ENCODE data around the gene NEXN. TPM values are rescaled to one million over a fixed set of nuclear protein-coding genes. Genes with fewer than 3 reads are reported as not detected.

The NEXN gene
- total and polyA plus RNA-seq, 2 experiments from 2014 or later, result 2.6 to 11.8 TPM

DNA sequence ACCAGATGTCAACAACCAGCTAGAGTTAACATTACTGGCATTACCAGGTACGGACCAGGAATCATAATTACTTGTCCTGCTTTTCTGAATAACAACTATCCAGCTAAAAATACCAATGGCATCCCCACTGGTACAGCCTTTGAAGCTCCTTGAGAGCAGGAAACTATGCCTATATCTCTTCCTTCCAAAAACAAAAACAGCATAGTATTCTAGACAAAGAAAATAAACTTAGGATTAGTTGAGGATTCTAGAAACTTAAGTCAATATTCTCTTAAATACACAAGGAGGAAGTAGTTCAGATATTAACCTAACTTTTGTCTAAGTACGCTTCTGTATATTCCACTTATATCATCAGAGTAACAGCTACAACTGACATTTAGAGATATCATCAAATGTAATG lies 87.5 kb downstream of the NEXN start:
- peaks cover 61% of the 10 kb centered on the region for H3K4me1 ChIP-seq (ENCODE audit: insufficient read depth)
- H3K27me3 ChIP-seq (ENCODE audit: insufficient read depth), result no peaks in the 10 kb centered on the region
- no peak overlapping the region; the same call in 2 of the 3 replicates for H3K4me3 Mint-ChIP-seq
- no peaks in the 10 kb centered on the region for H3K9me2 ChIP-seq (ENCODE audit: insufficient read depth)
- no peak overlapping the region; the same call in 1 of the 2 replicates for H3K27ac ChIP-seq (ENCODE audit: low read depth)
- H4K20me1 ChIP-seq (replicated peaks; ENCODE audit: insufficient read depth), result peaks cover 43% of the 10 kb centered on the region
- H3K27ac Mint-ChIP-seq, result no peak overlapping the region
- peaks cover 15% of the 10 kb centered on the region for H3K27me3 Mint-ChIP-seq (ENCODE audit: insufficient read depth, low read depth, poor library complexity)
- peaks cover 35% of the 10 kb centered on the region for H3K36me3 Mint-ChIP-seq (ENCODE audit: low read depth)
- DNase-seq (ENCODE audit: low spot score), result no peak
- peak overlapping the region; percentile 73 for H3K4me2 ChIP-seq
- no peak for TF ChIP-seq ZNF331 (CRISPR knock-in tag; IDR thresholded peaks at IDR 0.05; ENCODE audit: low read depth)
- TF ChIP-seq STAT1 (IDR thresholded peaks at IDR 0.05; ENCODE audit: unreplicated experiment), result no peak
- TF ChIP-seq ZNF114 (CRISPR knock-in tag; IDR thresholded peaks at IDR 0.05), result no peak
- TF ChIP-seq, protein P1, sequence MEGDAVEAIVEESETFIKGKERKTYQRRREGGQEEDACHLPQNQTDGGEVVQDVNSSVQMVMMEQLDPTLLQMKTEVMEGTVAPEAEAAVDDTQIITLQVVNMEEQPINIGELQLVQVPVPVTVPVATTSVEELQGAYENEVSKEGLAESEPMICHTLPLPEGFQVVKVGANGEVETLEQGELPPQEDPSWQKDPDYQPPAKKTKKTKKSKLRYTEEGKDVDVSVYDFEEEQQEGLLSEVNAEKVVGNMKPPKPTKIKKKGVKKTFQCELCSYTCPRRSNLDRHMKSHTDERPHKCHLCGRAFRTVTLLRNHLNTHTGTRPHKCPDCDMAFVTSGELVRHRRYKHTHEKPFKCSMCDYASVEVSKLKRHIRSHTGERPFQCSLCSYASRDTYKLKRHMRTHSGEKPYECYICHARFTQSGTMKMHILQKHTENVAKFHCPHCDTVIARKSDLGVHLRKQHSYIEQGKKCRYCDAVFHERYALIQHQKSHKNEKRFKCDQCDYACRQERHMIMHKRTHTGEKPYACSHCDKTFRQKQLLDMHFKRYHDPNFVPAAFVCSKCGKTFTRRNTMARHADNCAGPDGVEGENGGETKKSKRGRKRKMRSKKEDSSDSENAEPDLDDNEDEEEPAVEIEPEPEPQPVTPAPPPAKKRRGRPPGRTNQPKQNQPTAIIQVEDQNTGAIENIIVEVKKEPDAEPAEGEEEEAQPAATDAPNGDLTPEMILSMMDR (conservative IDR thresholded peaks at IDR 0.05; ENCODE audit: low read depth in 2 of 2), result no peak
- TF ChIP-seq EZH2 (IDR thresholded peaks at IDR 0.05; ENCODE audit: low read depth, unreplicated experiment), result no peak
- TF ChIP-seq POLR2AphosphoS5 (IDR thresholded peaks at IDR 0.05; ENCODE audit: low read depth), result no peak
- no peak for TF ChIP-seq CREB1 (CRISPR knock-in tag; IDR thresholded peaks at IDR 0.05; ENCODE audit: low read depth)
- TF ChIP-seq, protein P2, sequence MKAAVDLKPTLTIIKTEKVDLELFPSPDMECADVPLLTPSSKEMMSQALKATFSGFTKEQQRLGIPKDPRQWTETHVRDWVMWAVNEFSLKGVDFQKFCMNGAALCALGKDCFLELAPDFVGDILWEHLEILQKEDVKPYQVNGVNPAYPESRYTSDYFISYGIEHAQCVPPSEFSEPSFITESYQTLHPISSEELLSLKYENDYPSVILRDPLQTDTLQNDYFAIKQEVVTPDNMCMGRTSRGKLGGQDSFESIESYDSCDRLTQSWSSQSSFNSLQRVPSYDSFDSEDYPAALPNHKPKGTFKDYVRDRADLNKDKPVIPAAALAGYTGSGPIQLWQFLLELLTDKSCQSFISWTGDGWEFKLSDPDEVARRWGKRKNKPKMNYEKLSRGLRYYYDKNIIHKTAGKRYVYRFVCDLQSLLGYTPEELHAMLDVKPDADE (IDR thresholded peaks at IDR 0.05), result no peak
- TF ChIP-seq NANOG (IDR thresholded peaks at IDR 0.05; ENCODE audit: borderline replicate concordance), result no peak
- TF ChIP-seq, protein P3, sequence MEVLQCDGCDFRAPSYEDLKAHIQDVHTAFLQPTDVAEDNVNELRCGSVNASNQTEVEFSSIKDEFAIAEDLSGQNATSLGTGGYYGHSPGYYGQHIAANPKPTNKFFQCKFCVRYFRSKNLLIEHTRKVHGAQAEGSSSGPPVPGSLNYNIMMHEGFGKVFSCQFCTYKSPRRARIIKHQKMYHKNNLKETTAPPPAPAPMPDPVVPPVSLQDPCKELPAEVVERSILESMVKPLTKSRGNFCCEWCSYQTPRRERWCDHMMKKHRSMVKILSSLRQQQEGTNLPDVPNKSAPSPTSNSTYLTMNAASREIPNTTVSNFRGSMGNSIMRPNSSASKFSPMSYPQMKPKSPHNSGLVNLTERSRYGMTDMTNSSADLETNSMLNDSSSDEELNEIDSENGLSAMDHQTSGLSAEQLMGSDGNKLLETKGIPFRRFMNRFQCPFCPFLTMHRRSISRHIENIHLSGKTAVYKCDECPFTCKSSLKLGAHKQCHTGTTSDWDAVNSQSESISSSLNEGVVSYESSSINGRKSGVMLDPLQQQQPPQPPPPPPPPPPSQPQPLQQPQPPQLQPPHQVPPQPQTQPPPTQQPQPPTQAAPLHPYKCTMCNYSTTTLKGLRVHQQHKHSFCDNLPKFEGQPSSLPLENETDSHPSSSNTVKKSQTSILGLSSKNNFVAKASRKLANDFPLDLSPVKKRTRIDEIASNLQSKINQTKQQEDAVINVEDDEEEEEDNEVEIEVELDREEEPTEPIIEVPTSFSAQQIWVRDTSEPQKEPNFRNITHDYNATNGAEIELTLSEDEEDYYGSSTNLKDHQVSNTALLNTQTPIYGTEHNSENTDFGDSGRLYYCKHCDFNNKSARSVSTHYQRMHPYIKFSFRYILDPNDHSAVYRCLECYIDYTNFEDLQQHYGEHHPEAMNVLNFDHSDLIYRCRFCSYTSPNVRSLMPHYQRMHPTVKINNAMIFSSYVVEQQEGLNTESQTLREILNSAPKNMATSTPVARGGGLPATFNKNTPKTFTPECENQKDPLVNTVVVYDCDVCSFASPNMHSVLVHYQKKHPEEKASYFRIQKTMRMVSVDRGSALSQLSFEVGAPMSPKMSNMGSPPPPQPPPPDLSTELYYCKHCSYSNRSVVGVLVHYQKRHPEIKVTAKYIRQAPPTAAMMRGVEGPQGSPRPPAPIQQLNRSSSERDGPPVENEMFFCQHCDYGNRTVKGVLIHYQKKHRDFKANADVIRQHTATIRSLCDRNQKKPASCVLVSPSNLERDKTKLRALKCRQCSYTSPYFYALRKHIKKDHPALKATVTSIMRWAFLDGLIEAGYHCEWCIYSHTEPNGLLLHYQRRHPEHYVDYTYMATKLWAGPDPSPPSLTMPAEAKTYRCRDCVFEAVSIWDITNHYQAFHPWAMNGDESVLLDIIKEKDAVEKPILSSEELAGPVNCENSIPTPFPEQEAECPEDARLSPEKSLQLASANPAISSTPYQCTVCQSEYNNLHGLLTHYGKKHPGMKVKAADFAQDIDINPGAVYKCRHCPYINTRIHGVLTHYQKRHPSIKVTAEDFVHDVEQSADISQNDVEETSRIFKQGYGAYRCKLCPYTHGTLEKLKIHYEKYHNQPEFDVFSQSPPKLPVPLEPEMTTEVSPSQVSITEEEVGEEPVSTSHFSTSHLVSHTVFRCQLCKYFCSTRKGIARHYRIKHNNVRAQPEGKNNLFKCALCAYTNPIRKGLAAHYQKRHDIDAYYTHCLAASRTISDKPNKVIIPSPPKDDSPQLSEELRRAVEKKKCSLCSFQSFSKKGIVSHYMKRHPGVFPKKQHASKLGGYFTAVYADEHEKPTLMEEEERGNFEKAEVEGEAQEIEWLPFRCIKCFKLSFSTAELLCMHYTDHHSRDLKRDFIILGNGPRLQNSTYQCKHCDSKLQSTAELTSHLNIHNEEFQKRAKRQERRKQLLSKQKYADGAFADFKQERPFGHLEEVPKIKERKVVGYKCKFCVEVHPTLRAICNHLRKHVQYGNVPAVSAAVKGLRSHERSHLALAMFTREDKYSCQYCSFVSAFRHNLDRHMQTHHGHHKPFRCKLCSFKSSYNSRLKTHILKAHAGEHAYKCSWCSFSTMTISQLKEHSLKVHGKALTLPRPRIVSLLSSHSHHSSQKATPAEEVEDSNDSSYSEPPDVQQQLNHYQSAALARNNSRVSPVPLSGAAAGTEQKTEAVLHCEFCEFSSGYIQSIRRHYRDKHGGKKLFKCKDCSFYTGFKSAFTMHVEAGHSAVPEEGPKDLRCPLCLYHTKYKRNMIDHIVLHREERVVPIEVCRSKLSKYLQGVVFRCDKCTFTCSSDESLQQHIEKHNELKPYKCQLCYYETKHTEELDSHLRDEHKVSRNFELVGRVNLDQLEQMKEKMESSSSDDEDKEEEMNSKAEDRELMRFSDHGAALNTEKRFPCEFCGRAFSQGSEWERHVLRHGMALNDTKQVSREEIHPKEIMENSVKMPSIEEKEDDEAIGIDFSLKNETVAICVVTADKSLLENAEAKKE (CRISPR knock-in tag; IDR thresholded peaks at IDR 0.05), result no peak
- TF ChIP-seq, protein P4, sequence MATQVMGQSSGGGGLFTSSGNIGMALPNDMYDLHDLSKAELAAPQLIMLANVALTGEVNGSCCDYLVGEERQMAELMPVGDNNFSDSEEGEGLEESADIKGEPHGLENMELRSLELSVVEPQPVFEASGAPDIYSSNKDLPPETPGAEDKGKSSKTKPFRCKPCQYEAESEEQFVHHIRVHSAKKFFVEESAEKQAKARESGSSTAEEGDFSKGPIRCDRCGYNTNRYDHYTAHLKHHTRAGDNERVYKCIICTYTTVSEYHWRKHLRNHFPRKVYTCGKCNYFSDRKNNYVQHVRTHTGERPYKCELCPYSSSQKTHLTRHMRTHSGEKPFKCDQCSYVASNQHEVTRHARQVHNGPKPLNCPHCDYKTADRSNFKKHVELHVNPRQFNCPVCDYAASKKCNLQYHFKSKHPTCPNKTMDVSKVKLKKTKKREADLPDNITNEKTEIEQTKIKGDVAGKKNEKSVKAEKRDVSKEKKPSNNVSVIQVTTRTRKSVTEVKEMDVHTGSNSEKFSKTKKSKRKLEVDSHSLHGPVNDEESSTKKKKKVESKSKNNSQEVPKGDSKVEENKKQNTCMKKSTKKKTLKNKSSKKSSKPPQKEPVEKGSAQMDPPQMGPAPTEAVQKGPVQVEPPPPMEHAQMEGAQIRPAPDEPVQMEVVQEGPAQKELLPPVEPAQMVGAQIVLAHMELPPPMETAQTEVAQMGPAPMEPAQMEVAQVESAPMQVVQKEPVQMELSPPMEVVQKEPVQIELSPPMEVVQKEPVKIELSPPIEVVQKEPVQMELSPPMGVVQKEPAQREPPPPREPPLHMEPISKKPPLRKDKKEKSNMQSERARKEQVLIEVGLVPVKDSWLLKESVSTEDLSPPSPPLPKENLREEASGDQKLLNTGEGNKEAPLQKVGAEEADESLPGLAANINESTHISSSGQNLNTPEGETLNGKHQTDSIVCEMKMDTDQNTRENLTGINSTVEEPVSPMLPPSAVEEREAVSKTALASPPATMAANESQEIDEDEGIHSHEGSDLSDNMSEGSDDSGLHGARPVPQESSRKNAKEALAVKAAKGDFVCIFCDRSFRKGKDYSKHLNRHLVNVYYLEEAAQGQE (IDR thresholded peaks at IDR 0.05; ENCODE audit: unreplicated experiment), result no peak
- no peak for TF ChIP-seq JUNB (IDR thresholded peaks at IDR 0.05; ENCODE audit: unreplicated experiment)
- no peak for TF ChIP-seq EZH2phosphoT487 (IDR thresholded peaks at IDR 0.05; ENCODE audit: unreplicated experiment)
- no peak for ATAC-seq
- H3K4me3 ChIP-seq, result peak overlapping the region; percentile 81
- no peaks in the 10 kb centered on the region; the same call in 1 of the 2 replicates for H3K36me3 ChIP-seq (ENCODE audit: insufficient read depth)
- no peak overlapping the region for H2AFZ ChIP-seq
- peaks cover 38% of the 10 kb centered on the region for H3K4me1 Mint-ChIP-seq
- H3K79me2 ChIP-seq (replicated peaks; ENCODE audit: insufficient read depth), result peaks cover 94% of the 10 kb centered on the region
- H3K9me3 Mint-ChIP-seq, result no peaks in the 10 kb centered on the region
- no peaks in the 10 kb centered on the region for H3F3A ChIP-seq (replicated peaks; ENCODE audit: low read depth)

Measured in GM23338 (cell line).